GM10248 (cell line): ENCODE data around the gene CPXM2.

Experiments
- CTCF ChIA-PET: fragments of 300-600 bp; sonication (Branson Sonifier 250); formaldehyde crosslinking; extraction: SDS; loops from one replicate; lab custom pipeline; 2021; ENCODE audit warnings: antibody characterized with exemption; lab: Yijun Ruan, JAX
- POLR2A ChIA-PET: fragments of 350-650 bp; sonication (Branson Sonifier 250); formaldehyde crosslinking; extraction: SDS; loops from one replicate; lab custom pipeline; 2020; ENCODE audit warnings: antibody characterized with exemption; lab: Yijun Ruan, JAX
- DNase-seq: peaks from one replicate; pipeline ENCODE4 v3.0.0; 2012; ENCODE audit errors: extremely low spot score
- TF ChIP-seq, protein P1 (sequence below): IDR thresholded peaks from 2 replicates; pipeline ENCODE4 v1.5.1; 2012; ENCODE audit warnings: mild to moderate bottlenecking, low read depth; ENCODE audit errors: extremely low read depth, missing control alignments, control extremely low read depth

The CPXM2 gene

DNA sequence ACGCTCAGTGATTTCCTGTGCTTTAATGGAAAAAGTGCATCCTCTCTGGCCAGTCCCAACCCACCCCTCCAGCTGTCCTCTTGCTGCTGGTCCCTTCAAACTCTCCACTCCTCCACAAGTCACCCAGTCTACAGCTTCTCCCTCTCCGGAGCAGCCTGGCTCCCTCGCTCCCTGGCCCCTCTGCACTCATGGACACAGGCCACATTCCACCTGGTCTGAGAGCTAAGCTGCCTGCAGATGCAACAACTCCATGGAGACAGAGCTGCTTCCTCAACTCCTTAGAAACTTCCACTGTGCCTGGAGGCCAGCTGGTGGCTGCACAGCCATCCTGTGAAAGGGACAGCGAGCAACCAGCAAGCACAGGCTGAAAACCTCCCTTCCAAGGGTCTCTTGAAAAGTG, 137.5 kb downstream of the CPXM2 start:
- ChIA-PET CTCF (no interaction called here), POLR2A (no interaction called here)
- TF ChIP-seq, protein P1, sequence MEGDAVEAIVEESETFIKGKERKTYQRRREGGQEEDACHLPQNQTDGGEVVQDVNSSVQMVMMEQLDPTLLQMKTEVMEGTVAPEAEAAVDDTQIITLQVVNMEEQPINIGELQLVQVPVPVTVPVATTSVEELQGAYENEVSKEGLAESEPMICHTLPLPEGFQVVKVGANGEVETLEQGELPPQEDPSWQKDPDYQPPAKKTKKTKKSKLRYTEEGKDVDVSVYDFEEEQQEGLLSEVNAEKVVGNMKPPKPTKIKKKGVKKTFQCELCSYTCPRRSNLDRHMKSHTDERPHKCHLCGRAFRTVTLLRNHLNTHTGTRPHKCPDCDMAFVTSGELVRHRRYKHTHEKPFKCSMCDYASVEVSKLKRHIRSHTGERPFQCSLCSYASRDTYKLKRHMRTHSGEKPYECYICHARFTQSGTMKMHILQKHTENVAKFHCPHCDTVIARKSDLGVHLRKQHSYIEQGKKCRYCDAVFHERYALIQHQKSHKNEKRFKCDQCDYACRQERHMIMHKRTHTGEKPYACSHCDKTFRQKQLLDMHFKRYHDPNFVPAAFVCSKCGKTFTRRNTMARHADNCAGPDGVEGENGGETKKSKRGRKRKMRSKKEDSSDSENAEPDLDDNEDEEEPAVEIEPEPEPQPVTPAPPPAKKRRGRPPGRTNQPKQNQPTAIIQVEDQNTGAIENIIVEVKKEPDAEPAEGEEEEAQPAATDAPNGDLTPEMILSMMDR = no peak
- no peak for DNase-seq

DNA sequence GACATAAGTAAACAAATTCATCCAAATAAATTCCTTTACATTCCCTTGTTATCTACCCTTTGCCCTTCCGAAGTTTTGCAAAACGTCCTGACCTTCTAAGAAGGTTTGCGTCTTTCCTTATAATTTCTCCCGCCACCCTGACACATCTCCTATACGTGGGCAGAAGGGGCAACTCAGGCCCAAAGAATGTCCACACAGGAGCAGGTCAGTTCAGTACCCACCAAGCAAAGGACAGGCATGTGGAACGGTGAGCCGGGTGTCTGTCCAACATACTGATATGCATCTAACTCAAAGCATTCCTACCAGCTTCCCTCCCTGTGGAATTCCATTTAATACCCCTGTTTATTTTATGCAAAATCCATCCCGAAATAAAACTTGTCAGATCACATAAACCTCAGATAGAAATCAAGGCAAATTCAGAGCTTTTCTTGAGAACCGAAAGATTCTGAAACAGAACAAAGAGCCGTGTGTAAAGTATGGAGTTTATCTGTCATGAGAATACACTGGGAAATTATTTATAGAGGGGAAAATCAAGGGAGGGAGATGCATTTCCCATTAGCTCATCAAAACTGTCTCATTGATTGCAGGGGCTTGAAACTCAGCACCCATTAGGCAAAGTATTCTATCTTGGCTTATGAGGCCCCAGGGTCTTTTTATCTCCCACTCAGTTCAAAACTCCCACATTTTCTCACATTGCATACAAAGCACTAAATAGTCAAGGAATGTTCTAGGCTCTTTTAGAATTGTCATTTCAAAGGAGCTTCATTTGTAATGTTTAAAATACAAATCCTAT, 140.1 kb downstream of the CPXM2 start:
- ChIA-PET POLR2A (no interaction called here), CTCF (no interaction called here)
- TF ChIP-seq, protein P1 = no peak
- DNase-seq = no peak

DNA sequence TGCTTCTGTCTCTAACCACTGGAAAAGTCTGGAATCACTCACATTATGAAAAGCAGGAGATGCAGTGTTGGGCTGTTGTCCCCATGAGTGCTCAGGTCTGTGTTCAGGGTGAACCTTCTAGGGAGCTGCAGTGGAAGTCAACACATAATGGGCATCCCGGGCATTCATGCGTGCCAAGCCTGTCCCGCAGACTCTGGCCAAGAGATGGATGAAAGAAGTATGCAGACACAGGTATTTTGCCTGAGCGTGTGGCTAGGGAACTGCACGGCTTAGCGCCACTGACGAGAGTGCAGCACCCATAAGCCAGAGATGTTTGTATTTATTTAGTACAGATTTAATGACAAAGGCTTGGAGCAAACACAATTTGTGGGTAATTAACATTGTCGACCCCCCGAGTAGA, 140.7 kb downstream of the CPXM2 start:
- TF ChIP-seq, protein P1 = no peak
- DNase-seq = no peak
- POLR2A ChIA-PET = no interaction called here
- CTCF ChIA-PET = no interaction called here

DNA sequence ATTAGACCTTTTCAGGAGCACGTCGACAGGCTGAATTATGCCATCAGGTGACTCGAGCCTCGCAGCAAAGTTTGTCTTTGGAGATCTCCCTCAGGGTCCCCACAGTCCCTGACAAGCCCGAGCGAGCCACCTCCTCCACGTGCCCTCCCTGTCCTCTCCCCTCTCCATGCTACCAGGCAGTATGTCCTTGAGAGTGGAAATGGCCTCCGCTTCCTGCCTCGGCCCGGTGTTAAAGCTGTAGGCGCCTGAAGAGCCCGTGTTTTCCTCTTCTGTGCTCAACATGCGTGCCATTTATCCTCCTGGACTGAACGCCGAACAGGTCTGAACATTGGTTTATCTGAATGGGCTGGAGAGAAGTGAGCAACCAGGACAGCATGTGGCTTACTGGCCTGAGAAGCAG, 142.9 kb downstream of the CPXM2 start:
- no peak for DNase-seq
- TF ChIP-seq, protein P1 = no peak
- ChIA-PET POLR2A (no interaction called here), CTCF (no interaction called here)

DNA sequence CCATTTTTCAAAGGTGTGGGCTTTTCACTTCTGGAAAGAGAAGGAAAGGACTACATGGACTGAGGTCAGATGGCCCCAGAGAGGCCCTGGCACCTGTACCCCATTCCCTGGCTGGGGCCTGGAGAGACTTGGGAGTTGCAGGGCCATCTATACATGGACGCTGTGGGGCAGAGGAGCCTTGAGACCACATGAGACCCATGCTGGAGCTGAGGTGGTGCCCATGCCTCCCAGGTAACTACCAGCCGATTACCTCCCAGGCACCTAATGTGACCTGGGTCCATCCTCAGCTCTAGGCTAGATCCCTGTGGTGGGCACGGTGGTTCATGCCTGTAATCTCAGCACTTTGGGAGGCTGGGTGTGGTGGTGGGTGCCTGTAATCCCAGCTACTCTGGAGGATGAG, 144.2 kb downstream of the CPXM2 start:
- POLR2A ChIA-PET = no interaction called here
- CTCF ChIA-PET = no interaction called here
- TF ChIP-seq, protein P1 = no peak
- no peak for DNase-seq

DNA sequence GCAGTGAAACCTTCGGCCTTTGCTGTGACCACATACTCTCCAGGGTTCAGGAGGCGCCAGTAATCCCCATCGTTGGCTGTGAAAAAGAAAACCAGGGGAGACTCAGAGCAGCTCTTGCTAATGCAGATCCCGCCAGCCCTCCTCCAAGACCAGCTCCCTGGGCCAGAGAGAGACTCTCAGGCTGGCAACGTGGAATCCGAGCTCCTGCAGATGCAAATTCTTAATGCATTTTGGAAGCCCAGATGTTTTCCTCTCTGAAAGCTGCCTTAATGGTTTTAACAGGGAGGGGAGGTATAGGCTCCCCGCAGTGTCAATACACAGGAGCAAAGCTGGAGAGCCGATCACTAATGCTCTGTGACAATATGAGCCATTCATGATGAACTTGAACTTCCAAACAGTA, 144.7 kb downstream of the CPXM2 start:
- CTCF ChIA-PET = interaction anchor here (1.2 kb wide), 1 partner anchor 10 kb away, joined by 4 read pairs; no protein-coding TSS in a partner anchor
- DNase-seq = no peak
- TF ChIP-seq, protein P1 = no peak
- POLR2A ChIA-PET = no interaction called here
